Measurements from ENCODE around the gene ELP2.

The ELP2 gene, protein sequence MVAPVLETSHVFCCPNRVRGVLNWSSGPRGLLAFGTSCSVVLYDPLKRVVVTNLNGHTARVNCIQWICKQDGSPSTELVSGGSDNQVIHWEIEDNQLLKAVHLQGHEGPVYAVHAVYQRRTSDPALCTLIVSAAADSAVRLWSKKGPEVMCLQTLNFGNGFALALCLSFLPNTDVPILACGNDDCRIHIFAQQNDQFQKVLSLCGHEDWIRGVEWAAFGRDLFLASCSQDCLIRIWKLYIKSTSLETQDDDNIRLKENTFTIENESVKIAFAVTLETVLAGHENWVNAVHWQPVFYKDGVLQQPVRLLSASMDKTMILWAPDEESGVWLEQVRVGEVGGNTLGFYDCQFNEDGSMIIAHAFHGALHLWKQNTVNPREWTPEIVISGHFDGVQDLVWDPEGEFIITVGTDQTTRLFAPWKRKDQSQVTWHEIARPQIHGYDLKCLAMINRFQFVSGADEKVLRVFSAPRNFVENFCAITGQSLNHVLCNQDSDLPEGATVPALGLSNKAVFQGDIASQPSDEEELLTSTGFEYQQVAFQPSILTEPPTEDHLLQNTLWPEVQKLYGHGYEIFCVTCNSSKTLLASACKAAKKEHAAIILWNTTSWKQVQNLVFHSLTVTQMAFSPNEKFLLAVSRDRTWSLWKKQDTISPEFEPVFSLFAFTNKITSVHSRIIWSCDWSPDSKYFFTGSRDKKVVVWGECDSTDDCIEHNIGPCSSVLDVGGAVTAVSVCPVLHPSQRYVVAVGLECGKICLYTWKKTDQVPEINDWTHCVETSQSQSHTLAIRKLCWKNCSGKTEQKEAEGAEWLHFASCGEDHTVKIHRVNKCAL

DNA sequence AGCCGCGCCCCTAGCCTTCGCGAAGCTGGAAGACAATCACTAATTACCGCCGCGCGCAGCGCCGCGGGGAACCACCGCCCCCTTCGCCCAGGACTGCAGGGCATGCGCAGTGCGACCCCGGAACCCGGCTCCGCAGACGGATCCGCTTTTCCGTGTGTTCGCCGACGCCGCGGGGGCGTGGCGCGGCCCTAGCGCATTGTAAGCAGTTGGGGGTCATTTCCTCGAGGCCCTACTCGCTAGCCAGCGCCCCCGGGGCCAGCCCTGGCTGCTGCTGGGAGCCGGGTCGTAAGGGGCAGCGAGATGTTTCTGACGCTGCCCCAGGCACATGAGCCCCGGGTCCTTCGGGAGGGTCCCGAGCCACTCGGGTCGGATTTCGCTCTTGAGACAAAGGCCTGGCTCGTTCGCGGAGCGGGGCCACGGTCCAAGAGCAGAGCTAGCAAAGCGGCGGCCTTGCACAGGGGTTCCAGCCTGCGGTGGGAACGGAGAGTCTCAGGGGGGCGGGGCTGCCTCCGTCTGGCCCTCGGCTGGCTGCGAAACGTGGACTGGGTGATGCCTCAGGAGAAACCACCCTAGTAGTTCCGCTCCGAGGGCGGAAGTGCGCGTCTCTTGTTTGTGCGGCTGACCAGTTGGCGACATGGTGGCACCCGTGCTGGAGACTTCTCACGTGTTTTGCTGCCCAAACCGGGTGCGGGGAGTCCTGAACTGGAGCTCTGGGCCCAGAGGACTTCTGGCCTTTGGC is at the start of gene ELP2, which contains the start of gene SLC39A6:
ELP2 (plus strand) TSS at position 600 of the 739 bp plus-strand sequence; CDS start at position 635, 35 bp downstream.
SLC39A6 (minus strand) TSS at position 41 of the 739 bp plus-strand sequence. CDS start 2,333 bp downstream, outside the sequence.
- in situ Hi-C loops (cut with HindIII; ENCODE audit: low sequenced_read_pairs) = no loop called here

DNA sequence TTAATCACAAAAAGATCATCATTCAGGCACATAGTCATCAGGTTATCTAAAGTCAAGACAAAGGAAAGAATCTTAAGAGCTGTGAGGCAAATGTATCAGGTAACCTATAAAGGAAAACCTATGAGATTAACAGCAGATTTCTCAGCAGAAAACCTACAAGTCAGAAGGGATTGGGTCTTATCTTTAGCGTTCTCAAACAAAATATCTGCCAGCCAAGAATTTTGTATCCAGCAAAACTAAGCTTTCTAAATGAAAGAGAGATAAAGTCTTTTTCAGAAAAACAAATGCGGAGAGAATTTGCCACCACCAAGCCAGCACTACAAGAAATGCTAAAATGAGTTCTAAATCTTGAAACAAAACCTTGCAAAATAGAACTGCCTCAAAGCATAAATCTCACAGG is 48.6 kb upstream of the ELP2 start:
- in situ Hi-C loops (cut with HindIII; ENCODE audit: low sequenced_read_pairs) = loop anchor here (25.0 kb wide), 1 partner anchor 181 kb away; no protein-coding TSS in a partner anchor

DNA sequence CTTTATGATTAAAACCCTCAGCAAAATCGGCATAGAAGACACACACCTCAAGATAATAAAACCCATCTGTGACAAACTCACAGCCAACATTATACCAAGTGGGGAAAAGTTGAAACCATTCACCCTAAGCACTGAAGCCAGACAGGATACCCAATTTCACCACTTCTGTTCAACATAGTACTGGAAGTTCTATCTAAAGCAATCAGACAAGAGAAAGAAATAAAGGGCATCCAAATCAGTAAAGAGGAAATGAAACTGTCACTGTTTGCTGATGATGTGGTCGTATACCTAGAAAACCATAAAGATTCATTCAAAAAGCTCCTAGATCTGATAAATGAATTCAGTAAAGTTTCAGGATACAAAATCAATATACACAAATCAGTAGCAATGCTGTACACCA is 46.0 kb upstream of the ELP2 start:
- in situ Hi-C loops (cut with HindIII; ENCODE audit: low sequenced_read_pairs) = loop anchor here (25.0 kb wide), 1 partner anchor 179 kb away; no protein-coding TSS in a partner anchor

DNA sequence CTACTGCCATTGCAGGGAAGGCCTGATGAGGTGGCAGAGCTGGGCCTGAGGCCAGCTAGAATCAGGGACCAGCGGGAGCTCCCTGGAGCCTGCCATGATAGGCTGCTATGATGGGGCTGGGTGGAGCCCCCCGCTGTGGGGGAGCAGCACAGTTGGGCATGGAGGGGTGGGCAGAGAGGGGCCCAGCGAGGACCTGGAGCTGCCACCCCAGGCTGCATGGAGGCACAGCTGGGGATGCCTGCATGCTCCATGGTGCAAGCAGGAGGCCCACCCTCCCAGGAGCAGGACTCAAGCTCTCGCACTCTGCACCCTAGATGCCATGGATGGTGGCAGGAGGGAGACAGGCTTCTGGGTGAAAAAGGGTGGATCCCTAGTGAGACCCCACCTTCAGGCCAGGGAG is 44.5 kb upstream of the ELP2 start:
- in situ Hi-C loops (cut with HindIII; ENCODE audit: low sequenced_read_pairs) = loop anchor here (25.0 kb wide), 1 partner anchor 177 kb away; no protein-coding TSS in a partner anchor

DNA sequence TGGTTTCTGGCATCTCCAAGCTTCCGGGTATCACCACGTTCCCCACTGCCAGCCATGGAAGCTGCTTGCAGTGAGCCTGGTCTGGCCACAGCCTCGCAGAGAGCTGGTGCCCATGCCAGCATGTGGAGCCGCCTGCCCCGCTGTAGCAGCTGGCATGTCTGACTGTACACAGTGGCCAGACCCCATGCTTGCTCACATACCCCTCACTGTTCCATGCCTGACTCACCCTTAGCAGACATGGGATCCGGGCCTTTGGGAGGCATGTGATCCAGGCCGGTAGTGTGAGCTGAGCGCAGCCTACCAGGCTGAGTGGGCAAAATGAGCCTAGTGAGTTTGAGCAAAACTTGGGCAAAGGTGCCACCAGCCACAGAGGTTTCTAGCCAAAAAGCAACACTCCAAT is 43.5 kb upstream of the ELP2 start:
- in situ Hi-C loops (cut with HindIII; ENCODE audit: low sequenced_read_pairs) = loop anchor here (25.0 kb wide), 1 partner anchor 176 kb away; no protein-coding TSS in a partner anchor

DNA sequence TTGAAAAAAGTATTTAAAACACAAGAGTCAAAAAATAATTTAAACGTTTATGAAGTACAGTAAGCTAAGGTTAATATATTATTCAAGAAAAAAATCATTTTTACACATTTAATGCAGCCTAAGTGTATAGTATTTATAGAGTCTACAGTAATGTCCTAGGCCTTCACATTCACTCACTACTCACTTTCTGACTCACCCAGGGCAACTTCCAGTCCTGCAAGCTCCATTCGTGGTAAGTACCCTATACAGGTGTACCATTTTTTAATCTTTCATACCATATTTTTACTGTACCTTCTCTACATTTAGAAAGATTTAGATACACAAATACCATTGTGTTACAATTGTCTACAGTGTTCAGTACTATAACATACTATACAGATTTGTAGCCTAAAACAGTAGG is 41.4 kb upstream of the ELP2 start:
- in situ Hi-C loops (cut with HindIII; ENCODE audit: low sequenced_read_pairs) = loop anchor here (25.0 kb wide), 1 partner anchor 174 kb away; no protein-coding TSS in a partner anchor

DNA sequence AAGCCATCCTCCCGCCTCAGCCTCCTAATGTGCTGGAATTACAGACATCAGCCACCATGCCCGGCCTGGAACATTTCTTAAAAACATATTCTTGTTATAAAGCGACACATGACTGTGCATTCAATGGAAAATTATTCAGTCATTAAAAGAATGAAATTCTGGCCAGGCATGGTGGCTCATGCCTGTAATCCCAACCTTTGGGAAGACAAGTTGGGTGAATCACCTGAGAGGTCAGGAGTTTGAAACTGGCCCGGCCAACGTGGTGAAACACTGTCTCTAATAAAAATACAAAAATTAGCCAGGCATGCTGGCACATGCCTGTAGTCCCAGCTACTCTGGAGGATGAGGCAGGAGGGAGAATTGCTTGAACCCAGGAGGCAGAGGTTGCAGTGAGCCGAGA is 40.7 kb upstream of the ELP2 start:
- in situ Hi-C loops (cut with HindIII; ENCODE audit: low sequenced_read_pairs) = loop anchor here (25.0 kb wide), 1 partner anchor 173 kb away; no protein-coding TSS in a partner anchor

DNA sequence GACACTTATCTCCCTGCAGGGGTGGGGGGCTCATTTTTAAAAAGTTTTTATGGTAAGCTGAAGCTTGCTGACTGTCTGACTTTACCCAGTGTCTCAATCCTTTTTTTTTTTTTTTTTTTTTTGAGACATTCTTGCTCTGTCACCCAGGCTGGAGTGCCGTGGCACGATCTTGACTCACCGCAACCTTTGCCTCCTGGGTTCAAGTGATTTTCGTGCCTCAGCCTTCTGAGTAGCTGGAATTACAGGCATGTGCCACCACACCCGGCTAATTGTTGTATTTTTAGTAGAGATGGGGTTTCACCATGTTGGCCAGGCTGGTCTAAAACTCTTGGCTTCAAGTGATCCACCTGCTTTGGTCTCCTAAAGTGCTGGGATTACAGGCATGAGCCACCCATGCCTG is 37.6 kb upstream of the ELP2 start:
- in situ Hi-C loops (cut with HindIII; ENCODE audit: low sequenced_read_pairs) = loop anchor here (25.0 kb wide), 1 partner anchor 170 kb away; no protein-coding TSS in a partner anchor

DNA sequence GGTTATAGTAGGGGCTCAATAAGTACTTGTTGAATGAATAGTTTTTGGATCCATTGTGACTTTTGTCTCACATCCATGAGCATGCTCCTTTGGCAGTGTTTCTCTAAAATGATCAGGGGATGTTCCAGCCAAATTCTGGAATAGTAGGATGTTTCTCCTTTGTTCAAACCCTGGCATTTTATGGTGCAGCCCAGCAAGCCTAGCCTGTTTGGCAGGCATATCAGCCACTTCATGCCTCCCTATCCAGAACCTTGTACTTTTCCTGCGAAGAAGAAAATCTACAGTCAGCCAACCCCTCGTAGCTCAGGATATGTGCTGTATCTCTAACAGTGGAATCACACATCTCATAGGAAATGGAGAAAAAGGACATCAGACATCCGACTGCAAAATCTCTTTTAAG is 35.3 kb upstream of the ELP2 start:
- in situ Hi-C loops (cut with HindIII; ENCODE audit: low sequenced_read_pairs) = loop anchor here (25.0 kb wide), 1 partner anchor 168 kb away; no protein-coding TSS in a partner anchor

DNA sequence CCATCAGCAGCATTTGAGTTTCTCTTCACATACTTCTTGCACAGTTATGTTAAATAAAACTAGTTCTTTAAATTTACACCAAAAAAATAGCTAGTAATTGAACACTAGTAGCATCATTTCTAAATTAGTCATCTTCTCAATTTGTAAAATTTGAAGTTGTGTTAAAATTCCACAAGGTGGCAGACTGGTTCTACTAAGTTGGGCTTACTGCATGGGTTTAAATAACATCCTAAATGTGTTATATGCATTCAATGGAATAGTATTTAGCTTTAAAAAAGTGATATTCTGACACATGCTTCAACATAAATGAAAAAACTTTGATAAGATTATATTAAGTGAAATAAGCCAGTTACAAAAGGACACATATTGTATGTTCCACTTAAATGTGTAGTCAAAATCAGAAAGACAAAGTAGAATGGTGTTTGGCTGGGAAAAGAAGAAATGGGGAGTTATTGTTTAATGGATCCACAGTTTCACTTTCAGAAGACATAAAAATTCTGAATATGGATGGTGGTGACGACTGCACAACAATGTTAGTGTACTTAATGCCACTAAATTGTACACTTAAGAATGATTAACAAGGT is 33.7 kb upstream of the ELP2 start:
- in situ Hi-C loops (cut with HindIII; ENCODE audit: low sequenced_read_pairs) = loop anchor here (25.0 kb wide), 1 partner anchor 166 kb away; no protein-coding TSS in a partner anchor

DNA sequence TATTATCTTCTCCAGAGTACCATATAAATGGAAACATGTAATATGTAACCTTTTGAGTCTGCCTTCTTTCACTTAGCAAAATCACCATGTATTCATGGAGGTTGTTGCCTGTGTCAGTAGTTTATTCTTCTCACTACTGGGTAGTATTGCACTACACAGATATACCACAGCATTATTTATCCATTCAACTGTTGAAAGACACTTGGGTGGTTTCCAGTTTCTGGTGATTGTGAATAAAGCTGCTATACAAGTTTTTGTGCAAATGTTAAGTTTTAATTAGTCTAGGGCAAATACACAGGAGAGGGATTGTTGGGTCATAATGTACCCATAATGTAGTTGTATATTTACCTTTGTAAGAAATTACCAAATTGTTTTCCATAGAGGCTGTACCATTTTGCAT is 32.7 kb upstream of the ELP2 start:
- in situ Hi-C loops (cut with HindIII; ENCODE audit: low sequenced_read_pairs) = loop anchor here (25.0 kb wide), 1 partner anchor 165 kb away; no protein-coding TSS in a partner anchor

DNA sequence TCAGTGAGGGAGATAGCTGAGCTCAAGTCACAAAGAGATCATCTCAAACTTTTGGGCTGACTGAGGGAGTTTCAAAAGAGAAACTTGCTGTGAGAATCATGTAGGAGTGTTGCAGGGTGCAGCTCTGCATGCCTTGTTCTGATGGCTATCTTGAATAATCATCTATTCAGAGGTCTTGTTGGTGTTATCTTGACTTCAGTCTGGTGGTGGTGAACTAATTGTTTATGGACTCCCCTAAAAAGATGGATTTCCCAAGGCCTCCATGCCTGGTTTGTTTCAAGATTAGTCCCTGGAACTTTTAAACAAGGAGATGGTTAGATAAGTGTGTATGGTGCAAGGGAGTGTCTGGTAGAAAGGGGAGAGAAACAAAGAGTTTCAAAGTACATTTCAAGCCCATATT is 30.4 kb upstream of the ELP2 start:
- in situ Hi-C loops (cut with HindIII; ENCODE audit: low sequenced_read_pairs) = loop anchor here (25.0 kb wide), 1 partner anchor 163 kb away; no protein-coding TSS in a partner anchor

DNA sequence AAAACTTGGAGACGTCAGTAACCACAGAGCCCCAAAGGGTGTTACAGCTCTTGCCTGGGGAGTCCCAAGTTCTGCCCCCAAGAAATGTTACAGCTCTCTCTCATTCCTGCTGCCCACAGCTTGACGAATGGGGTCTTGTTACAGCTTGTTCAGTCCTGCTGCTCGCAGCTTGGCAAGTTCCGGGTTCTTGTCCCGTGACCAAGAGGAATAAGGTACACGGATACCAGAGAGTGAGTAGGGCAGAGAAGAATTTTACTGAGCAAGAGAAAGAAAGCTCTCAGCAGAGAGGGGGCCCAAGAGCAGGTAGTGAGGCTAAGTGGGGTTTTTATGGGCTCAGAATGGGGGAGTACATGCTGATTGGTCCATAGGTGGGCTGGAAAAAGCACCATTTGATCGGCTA is 27.8 kb upstream of the ELP2 start:
- in situ Hi-C loops (cut with HindIII; ENCODE audit: low sequenced_read_pairs) = no loop called here

DNA sequence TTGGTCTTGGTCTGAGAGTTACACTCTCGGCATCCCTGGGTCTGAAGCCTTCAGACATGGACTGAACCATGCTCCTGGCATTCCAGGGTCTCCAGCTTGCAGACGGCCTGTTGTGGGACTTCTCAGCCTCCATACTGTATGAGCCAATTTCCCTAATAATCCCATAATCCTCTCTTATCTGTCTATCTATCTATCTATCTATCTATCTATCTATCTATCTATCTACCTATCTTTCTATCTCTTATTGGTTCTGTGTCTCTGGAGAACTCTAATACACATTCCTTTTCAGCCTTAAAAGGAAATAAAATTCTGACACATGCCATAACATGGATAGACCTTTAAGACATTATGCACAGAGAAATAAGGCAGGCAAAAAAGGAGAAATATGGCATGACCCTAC is 24.9 kb upstream of the ELP2 start:
- in situ Hi-C loops (cut with HindIII; ENCODE audit: low sequenced_read_pairs) = no loop called here

DNA sequence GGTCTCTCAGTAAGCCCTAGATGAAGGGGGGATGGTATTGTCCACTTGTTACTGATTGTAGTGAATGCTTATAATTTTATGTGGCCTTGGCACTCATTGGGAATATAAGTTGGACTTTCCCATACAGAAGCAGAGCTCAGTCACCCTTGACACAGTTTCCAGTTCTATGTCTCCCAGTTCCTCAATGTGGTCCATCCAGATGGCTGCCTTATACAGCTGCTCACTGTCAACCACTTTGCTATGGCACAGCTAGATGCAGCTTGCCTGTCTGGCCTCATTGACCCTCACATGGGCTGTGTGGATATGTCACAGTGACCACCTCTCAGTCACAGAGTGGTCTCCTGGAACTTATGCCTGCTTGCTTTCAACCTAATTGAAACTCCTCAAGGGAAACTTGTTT is 22.2 kb upstream of the ELP2 start:
- in situ Hi-C loops (cut with HindIII; ENCODE audit: low sequenced_read_pairs) = no loop called here

DNA sequence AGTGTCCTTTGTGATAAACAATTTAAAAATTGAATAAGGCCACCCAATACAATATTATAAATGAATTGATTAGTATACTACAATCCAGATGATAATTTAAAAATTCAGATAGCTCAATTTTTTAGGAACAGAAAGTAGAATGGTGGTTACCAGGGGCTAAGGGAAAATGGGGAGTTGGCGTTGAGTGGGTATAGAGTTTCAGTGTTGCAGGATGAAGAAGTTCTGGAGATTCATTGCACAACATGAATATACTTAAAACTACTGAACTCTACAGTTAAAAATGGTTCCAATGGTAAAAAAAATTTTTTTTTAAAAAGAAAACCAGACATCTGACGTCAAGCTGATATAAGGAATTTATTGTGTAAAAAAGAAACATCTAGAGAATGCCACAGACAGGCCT is 21.5 kb upstream of the ELP2 start:
- in situ Hi-C loops (cut with HindIII; ENCODE audit: low sequenced_read_pairs) = no loop called here

DNA sequence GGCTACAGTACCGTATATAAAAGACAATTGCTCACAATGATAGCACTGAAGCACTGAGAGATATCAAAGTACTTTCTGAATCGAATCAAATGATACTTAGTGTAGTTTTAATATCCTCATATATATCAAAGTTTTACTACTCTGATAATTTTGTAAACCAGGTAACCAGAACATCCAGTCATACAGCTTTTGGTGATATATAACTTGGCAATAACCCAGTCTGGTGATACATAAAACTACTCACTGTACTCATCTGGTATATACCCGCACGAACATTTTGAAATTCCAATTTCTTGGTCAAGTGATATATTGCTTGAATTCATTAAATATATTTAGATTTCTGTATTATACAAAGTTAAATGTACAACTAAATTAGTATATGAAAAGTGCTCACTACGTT is 21.1 kb upstream of the ELP2 start:
- in situ Hi-C loops (cut with HindIII; ENCODE audit: low sequenced_read_pairs) = no loop called here

DNA sequence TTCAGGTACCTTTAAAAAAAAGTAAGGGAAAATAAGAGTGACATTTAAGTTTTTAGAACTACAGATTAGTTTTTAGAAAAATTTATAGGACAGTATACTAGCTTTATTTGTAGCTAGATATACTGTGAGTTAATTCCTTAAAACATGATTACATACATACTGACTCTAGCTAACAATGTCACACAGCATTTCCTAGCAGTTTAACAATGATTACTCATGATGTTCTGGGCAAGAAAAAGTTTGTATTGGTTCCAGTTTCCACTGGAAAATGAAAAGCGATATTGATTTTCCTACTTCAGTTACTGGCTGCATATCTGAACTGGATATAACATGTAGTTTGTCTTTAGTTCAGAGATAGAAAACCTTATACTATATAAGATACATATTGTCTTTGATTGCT is 20.0 kb upstream of the ELP2 start:
- in situ Hi-C loops (cut with HindIII; ENCODE audit: low sequenced_read_pairs) = no loop called here

DNA sequence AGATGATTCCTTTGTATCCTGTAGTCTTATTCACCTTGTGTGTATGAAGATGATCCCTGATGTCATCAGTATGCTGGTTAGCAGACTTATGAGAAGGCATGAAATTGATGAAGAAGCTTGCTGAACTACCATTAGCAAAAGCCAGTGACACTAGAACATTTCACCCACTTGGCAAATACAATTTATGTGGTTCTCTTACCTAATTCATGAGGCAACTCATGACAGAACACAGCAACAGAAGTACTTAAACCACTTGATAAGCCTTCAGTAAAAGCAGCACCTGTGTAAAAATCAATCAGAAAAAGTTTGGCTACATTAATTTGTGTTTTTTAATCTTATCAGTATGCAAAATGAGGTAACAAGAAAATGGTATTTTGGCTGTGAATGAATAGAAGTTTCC is 17.4 kb upstream of the ELP2 start:
- in situ Hi-C loops (cut with HindIII; ENCODE audit: low sequenced_read_pairs) = no loop called here

DNA sequence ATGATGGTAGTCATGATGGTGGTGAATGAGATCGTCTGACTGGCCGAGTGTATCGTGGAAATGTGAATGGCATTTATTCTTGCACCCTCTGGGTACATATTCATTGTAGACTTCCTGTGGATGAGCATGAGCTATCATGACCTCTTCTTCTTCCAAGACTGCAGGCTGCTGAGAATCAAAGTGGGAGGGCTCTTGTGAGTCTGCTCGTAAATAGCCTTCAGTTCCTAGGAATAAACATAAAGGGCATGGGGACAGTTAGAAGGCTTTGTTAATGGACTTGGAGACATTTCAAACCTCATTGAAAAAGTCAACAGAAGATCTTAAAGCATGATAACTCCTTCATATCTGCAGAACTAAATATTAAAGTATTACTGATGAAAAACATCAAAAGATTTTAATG is 15.4 kb upstream of the ELP2 start:
- in situ Hi-C loops (cut with HindIII; ENCODE audit: low sequenced_read_pairs) = no loop called here
